ENCODE measurements around the gene CD99L2.

CD99L2 gene

GRCh38 chrX:150719621-150720020 lies 178.8 kb downstream of the CD99L2 start:
- Mint-ChIP-seq H3K27ac (no peak overlapping the region), H3K4me1 (peaks cover 9% of the 10 kb centered on the region), H3K9me3 (no peaks in the 10 kb centered on the region), H3K4me3 (no peak overlapping the region), H3K36me3 (peaks cover 14% of the 10 kb centered on the region), H3K27me3 (no peaks in the 10 kb centered on the region)
- CTCF ChIA-PET: interaction anchor here (0.8 to 7.3 kb wide), 3 partner anchors 17 to 34 kb away, joined by 3 to 94 read pairs (median 4); no protein-coding TSS in a partner anchor
- DNase-seq: no peak
